ENCODE results near the gene IQSEC1. TPM values are rescaled to one million over a fixed set of nuclear protein-coding genes. Genes with fewer than 3 reads are reported as not detected.

Gene IQSEC1
- total and polyA plus RNA-seq, 10 of the 15 experiments (the other 5 are each of a cell fraction or from before 2014, with no cell fraction given), result 0.92 to 55.2 (median 8.5) TPM

- TF ChIP-seq CREB1 (IDR thresholded peaks at IDR 0.05; ENCODE audit: low read depth) (no peak), REST (IDR thresholded peaks at IDR 0.05; ENCODE audit: low read depth, low read length) (no peak), NR2C2 (IDR thresholded peaks at IDR 0.05; ENCODE audit: borderline replicate concordance, control insufficient read depth, insufficient read length, low read depth) (no peak), SMAD1 (IDR thresholded peaks at IDR 0.05; ENCODE audit: low read depth, partially characterized antibody) (no peak), IRF5 (IDR thresholded peaks at IDR 0.05; ENCODE audit: borderline replicate concordance) (no peak), TCF7 (IDR thresholded peaks at IDR 0.05; ENCODE audit: borderline replicate concordance) (no peak), ZBTB40 (IDR thresholded peaks at IDR 0.05; ENCODE audit: borderline replicate concordance) (no peak), RBBP5 (conservative IDR thresholded peaks at IDR 0.05) (no peak), KDM1A (IDR thresholded peaks at IDR 0.05; ENCODE audit: borderline replicate concordance) (no peak), FOS (IDR thresholded peaks at IDR 0.05; ENCODE audit: borderline replicate concordance, extremely low read depth, insufficient read length) (no peak), SIN3A (IDR thresholded peaks at IDR 0.05; ENCODE audit: low read depth, low read length) (no peak), RAD51 (IDR thresholded peaks at IDR 0.05) (no peak), CEBPB (IDR thresholded peaks at IDR 0.05; ENCODE audit: borderline replicate concordance in 1 of 2, low read depth in 2 of 2, low read length in 2 of 2) (no peak), JUND (IDR thresholded peaks at IDR 0.05; ENCODE audit: low read depth, low read length) (no peak), SIX5 (IDR thresholded peaks at IDR 0.05; ENCODE audit: low read depth, low read length, severe bottlenecking) (no peak), ZNF24 (IDR thresholded peaks at IDR 0.05) (no peak)
- TF ChIP-seq, protein P1, sequence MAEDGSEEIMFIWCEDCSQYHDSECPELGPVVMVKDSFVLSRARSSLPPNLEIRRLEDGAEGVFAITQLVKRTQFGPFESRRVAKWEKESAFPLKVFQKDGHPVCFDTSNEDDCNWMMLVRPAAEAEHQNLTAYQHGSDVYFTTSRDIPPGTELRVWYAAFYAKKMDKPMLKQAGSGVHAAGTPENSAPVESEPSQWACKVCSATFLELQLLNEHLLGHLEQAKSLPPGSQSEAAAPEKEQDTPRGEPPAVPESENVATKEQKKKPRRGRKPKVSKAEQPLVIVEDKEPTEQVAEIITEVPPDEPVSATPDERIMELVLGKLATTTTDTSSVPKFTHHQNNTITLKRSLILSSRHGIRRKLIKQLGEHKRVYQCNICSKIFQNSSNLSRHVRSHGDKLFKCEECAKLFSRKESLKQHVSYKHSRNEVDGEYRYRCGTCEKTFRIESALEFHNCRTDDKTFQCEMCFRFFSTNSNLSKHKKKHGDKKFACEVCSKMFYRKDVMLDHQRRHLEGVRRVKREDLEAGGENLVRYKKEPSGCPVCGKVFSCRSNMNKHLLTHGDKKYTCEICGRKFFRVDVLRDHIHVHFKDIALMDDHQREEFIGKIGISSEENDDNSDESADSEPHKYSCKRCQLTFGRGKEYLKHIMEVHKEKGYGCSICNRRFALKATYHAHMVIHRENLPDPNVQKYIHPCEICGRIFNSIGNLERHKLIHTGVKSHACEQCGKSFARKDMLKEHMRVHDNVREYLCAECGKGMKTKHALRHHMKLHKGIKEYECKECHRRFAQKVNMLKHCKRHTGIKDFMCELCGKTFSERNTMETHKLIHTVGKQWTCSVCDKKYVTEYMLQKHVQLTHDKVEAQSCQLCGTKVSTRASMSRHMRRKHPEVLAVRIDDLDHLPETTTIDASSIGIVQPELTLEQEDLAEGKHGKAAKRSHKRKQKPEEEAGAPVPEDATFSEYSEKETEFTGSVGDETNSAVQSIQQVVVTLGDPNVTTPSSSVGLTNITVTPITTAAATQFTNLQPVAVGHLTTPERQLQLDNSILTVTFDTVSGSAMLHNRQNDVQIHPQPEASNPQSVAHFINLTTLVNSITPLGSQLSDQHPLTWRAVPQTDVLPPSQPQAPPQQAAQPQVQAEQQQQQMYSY (CRISPR knock-in tag; IDR thresholded peaks at IDR 0.05), result no peak
These were observed 18.8 kb upstream of the IQSEC1 start (continued) for GRCh38 chr3:13091898-13092611.

All from GM12878 (cell line).